NCI-H2107 treated with DMSO at 0.1 percent for 48 hours (cell line): Measurements from ENCODE around the gene CDK11A.

Experiments
- DNase-seq: peaks from one replicate; lab custom pipeline; 2025; ENCODE audit not compliant: unreplicated experiment; lab: John Stamatoyannopoulos, UW

CDK11A gene

DNA sequence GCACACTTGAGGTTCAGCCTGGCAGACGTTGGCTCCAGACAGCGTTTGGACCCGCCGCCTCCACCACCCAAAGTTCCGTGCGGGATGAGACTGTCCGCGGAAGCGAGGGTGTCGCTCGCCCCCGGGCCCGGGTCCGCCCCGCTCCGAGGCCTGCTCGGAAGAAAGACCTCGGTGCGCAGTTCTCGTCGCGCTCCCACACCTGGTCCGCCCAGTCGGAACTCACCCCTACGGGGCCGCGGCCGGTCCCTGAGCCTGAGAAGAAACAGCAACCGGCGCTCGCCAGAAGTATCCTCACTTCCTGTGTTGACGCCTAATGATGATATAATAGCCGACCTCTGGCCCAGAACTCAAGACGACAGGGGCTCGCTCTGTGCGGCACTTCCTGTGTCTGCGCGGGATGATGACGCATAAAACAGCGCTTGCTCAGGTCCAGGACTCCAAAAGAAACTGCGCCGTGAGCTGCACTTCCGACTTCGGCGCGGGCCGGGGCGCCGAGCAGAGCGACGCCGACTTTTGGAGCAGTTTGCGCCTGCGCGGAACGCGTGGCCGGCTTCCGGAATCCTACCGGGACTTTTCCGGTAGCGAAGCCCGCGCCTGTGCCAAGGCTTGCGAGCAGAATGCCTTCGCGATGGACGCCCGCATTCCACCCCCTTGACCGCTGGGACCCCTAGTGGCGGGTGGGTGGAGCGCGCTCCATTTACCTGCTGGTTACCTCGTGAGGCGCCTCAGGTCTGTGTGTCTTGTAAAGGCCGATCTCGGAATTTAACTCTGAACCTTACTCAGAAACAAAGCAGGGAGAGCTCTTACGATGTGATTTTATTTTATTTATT lies at the start of gene CDK11A:
CDK11A (minus strand) TSS at position 323 of the 830 bp plus-strand sequence. CDS start 1,539 bp downstream, outside the sequence.
- DNase-seq = peak; percentile 40

DNA sequence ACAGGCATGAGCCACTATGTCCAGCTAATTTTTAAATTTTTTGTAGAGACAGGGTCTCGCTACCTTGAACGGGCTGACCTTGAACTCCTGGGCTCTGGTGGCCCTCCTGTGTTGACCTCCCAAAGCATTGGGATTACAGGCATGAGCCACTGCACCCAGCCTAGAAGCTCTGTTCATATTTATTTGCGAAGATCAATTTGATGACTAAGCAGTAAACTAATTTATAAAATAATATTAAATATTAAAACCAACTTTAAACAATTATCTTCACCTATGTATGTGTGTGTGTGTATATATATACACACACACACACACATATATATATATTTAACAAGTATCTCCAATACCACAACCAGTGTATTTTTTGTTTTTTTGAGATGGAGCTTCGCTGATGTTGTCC lies 49.7 kb upstream of the CDK11A start:
- no peak for DNase-seq

DNA sequence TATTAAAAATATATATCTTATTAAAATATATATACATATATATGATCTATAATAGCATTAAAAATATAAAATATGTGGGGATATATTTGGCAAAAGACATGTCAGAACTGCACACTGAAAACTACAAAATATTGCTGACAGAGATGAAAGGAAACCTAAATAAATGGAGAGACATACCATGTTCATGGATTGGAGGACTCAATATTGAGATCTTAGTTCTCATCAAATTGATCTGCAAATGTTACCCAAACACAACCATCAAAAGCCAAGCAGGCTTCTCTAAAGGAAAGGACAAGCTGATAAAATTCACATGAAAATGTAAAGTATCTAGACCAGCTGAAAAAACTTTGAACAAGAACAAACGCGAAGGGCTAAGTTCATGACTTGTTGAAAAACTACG lies 46.9 kb upstream of the CDK11A start:
- no peak for DNase-seq

DNA sequence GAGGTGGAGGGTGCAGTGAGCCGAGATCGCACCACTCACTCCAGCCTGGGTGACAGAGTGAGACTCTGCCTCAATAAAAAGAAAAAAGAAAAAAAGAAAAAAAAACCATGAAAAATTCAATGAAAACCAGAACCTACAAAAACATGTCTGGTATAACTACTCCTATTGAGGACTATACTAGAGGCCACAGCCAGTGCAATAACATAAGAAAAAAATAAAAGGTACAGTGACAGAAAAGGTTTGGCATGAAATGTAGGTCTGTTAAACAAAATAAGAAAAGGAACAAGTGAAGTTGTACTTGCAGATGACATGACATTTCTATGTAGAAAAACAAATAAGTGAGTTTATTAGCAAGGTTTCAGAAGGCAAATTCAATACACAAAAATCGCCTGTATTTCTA lies 45.9 kb upstream of the CDK11A start:
- no peak for DNase-seq

DNA sequence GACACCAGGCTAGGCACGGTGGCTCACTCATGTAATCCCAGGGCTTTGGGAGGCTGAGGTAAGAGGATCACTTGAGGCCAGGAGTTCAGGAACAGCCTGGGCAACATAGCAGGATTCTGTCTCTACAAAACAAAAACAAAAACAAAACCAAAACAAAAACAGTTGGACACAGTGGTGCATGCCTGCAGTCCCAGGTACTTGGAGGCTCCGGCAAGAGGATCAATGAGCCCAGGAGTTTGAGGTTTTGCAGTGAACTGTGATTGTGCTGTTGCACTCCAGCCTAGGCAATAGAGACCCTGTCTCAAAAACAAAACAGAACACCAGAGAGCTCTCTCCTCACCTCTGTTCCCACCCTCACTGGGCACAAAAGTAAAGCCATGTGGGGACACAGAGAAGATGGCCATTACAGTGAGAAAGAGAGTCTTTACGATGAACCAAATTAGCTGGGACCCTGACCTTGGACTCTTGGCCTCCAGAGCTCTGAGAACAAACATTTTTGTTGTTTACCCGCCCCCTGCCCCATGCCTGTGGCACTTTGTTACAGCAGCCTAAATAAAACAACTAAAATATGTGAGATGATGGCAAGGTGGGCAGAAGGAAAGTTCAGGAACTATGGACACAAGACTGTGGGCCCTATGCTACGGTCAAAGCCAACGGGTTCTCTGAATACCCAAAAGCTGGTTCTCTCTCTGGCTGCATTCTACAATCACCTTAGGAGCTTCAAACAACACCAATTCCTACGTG lies 44.3 kb upstream of the CDK11A start:
- DNase-seq = no peak

DNA sequence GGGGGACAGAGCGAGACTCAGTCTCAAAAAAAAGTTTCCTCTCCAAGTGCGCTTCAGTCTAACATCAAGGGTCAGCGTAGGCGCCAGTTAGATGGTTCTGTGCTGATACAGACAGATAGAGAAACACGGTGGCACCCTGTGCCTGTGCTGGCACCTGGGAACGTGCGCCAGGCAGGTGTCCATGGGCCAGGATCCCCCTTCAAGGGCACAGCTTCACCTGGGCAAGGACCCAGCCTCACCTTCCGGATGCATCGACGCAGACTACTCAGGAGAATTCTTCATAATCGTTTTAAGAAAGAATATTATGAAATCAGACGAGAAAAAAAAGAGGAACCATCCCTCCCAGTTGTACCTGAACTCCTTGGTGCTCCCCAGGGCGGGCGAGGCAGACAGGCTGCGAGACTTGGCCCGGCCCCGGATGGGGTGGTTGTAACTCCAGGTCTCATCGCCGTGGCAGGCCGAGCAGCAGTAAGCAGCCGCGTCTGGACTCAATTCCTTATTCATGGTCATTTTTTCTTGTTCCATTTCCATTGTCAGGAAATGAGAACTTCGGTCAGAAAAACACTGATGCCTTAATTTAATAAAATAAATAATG lies 40.8 kb upstream of the CDK11A start:
- DNase-seq = no peak

DNA sequence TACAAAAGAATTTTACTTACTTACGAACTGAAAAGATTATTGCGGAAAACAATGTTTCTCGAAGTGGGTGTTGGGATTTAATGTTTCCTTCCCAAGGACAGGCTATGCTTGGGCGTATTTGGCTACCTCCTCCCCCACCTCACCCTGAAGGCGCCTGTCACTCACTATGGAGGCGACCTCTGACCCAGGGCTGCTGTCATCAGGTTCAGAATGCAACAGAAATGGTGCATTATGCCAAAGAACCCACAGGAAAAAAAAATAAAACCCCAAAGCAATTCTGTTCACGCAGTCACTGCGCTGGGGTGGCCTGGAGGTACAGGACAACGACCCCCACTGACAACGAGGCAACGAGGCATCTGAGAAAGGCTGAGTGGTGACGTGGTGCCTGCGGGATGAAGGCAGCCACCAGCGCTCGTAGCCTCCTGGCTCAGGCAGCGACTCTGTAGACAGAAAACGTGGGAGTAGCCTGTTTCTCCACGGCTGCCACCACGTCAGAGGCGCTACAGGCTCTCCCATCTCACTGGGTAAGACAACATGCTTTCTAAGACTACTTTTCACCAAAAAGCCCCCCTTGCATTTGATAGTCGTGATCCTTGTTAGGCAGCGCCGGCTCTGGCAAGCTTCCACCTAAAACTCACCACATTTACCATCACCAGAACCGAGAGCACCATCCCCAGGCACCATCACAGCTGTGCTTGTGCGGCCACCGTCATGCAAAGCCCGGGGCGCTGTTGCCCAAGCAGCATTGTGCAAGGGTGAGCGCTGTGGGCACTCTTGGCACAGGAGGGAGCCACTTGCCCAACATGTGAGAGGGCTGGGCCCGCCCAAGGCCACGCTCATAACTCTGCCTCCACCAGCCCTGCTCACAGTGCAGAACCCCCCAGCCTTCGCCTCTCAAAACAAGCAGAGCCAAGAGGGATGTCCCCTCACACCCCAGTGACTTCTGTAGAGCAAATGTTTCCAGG lies 39.8 kb upstream of the CDK11A start:
- DNase-seq = no peak

DNA sequence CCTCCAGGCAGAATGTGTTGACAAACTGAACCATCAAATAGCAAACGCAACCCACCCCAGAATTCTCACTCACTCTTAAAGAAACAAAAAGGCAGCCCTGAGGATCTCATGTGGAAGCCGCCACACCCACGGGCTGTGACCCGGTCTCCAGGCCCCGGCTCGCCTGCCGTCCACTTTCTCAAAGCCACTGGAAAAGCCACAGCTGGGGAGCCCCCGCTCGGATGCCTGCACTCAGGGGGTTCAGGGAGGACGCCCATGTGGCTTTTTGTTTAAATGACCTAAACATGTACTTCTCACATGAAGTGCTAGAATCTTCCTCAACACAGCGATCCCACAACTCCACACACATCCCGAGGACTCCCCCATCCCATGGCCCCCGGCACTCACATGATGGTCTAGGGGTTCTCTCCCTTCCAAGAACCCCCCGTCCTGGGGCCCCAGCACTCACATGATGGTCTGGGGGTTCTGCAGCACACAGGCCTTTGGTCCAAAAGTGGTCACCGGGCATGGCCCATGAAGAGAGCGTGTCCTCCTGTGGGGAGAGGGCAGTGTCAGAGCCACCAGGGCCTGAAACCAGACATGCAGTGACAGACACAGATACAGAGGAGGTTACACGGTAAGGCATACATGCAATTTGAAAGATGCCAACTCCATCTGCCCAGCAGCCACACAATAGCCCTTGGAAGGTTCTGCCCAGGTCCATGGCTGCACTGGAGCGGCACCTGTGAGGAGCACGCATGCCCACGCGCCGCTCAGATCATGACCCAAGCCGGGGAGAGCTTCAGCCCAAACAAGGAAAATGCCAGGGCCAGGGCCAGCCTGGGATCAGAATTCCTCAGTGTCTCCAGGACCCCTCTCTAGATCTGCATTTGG lies 37.6 kb upstream of the CDK11A start:
- no peak for DNase-seq

DNA sequence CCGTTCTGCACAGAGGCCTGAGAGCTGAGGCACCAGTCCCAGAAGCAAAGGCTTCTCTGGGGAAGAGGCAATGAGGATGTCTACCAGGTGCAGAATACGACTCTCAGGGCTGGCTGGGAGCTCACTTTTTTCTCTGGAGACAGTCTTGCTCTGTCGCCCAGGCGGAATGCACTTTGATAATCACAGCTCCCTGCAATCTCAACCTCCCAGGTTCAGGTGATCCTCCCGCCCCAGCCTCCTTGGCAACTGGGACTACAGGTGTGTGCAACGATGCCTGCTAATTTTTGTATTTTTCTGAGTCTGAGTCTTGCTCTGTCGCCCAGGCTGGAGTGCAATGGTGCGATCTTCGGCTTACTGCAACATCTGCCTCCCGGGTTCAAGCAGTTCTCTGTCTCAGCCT lies 36.6 kb upstream of the CDK11A start:
- no peak for DNase-seq

DNA sequence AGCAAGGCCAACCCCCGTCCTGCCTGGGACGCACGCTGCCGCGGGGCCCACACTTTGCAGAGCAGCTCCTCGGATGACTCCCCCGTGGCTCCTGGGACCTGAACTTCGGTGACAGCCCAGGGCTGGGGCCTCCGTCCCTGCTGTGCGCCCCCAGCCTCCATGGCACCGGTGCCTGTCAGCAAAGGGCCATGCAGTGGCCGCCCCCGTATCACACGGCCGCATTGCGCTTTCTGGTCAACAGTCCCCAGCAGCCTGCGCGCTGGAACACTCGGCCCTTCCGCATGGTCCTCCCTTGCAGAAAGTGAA lies 36.1 kb upstream of the CDK11A start:
- no peak for DNase-seq

DNA sequence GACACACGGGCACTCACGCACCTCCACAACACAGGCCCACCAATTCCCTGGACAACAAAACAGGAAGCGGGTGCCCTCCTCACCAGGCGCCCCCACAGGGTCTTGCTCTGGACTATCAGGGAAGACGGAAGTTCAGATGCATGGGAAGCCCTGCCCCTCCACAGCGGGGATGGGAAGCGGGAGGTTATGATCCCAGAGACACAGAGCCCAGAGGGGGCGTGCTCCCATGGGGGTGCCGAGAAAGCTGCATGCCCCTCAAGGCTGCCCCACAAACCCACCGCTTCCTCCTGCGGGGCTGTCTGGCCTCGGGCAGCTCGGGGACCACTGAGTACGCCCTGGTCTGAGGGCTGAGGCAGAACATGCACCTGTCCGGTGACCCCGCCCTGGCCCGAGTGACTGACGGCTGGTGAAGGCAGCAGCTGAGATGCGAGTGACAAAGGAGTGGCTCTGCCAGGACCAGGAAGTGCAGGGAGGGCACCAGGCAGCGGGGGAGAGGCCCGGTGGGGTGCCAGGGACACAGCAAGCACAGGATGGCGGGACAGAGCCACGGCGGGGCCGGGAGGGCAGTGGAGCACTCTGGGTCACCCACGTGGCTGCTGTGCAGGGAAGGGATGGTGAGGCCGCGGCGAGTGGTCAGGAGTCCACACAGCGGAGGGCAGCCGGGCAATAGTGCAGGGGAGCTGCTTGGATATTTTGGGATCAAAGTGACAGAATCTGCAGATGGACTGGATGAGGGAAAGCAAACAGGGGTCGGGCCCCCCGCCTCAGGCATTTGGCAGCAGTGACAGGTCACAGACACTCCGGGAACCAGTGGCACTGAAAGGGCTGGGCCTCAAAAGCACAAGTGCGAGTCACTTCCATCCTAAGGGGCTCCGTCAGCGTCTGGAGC lies 35.5 kb upstream of the CDK11A start:
- DNase-seq = no peak

DNA sequence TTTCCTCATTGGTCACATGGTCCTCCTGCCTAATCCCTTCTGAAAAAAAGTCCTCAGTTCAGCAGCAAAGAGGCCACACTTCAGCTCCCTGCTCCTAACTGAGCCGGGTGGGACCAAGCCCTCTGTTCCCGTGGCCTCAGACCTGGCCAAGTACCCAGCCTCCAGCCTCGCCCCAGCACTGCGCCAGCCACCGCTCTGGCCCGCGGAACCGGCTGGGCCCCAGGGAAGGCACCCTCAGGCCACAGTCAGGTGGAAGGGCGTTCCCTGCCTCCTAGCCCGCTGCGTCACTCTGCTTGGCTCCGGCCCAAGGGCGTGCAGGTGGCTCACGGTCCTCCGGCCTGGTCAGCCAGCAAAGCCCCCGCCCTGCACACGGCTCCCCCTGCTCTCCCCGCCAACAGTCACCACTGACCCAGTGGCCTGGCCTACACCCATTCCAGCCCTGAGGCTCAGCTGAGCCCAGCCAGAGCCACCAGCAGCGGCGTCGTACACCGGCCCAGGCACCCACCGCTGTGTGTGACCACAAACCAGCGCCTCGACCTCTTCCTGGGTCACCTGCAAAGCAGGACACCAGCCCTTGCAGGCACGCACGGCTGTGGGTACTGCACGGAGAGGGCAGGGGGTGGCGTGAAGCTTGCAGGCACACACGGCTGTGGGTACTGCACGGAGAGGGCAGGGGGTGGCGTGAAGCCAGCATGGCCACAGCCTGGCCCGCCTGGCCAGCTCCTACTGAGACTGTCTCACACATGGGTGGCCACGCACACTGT lies 34.7 kb upstream of the CDK11A start:
- DNase-seq = no peak

DNA sequence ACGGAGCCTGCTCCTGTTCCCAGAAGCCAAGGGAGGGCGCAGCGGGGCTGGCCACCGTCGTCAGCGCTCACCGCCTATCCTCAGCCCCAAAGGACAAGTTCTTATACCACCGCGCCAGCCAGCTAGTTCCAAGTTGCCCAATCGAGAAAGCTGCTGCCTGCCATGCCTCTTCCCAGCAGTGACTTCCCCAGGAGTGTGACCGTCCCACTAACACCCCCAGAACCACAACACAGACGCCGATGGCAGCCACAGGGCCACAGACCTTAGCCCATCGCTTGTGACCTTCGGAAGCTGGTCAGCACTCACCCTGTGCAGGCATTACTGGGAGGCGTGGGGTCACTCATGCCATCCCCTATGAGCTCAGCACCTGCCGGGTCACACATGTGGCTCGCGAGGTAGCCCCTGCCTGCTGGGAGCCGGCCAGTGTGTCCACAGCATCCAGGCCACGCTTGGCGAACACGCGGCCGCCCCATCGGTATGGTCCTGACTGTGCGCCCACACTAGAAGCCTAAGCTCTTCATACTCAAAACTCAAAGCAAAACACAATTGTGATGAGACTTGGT lies 34.0 kb upstream of the CDK11A start:
- no peak for DNase-seq

DNA sequence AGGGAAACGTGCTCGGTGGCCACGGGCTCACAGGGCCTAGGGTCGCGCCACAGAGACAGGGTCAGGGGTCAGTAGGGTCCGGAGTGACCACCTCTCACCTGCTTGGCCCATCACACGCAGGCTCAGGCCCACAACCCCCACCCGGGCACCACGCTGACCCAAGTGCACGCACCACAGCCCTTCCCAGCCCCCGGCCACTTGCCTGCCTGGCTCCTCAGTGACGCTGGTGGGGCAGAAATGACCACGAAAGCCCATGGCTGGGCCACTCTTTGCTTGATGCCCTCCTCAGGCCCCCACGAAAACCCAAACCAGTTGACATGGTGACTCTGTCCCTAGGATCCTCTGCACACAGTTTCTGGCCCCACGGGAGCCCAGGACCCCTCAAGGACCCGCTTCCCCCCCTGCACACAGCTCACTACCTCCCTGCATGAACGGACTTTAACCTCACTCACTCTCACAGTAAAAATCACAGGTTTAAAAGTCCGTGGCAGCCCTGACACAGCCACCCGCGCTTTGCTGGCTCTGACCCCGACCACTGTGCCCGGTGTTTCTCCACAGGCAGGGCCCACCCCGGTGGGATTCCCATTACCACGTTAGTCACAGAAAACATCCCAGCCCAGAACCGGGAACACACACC lies 33.4 kb upstream of the CDK11A start:
- DNase-seq = no peak

DNA sequence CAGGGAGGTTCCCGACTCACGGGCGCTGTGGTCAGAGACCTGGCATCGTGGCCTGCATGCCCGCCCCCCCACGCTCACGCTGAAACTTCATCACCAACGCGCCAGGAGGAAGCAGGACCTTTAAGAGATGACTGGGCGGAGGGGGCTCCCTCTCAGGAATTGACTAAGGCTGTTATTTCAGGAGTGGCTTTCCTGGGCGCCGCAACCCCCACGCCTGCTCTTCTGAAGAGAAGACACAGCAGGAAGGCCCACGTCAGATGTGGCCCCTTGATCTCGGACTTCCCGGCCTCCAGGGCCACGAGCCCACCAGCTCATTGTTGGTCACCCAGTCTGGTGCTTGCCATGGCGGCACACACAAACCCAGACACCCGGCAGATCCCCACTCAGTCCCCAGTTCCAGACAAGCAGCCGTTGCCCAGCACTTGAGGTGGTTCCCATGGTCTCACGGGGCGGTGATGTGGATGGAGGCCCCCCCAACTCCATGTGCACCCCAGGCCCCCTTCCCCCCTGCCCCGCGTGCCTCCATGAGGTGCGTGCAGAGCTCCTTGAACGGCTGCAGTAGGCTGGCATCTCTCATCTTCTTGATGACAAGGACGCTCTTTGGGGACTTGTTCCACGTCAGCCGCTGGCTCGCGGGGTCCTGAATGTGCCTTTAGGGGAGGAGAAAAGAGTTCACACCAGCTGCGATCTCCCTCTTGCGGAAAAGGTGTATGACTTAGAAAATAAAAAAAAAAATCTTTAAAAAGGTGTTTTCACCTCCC lies 32.7 kb upstream of the CDK11A start:
- no peak for DNase-seq

DNA sequence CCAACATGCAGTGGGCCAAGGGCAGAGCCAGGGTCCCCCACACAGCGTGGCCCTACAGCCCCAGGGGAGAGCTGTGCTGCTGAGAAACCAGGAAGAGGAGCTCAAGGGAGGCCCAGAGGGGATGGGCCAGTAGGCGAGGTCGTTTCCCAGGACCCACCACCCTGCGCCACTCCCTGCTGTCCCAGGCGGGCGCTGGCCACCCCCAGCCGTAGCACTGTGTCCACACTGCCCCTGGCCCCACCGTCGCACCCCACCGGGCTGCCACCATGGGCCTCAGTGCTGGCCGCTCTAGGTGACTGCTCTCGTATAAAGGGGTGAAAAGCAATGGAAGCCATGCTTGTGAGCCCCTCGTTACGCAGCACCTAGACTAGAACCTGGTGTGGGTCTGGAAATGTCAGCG lies 31.7 kb upstream of the CDK11A start:
- DNase-seq = no peak

DNA sequence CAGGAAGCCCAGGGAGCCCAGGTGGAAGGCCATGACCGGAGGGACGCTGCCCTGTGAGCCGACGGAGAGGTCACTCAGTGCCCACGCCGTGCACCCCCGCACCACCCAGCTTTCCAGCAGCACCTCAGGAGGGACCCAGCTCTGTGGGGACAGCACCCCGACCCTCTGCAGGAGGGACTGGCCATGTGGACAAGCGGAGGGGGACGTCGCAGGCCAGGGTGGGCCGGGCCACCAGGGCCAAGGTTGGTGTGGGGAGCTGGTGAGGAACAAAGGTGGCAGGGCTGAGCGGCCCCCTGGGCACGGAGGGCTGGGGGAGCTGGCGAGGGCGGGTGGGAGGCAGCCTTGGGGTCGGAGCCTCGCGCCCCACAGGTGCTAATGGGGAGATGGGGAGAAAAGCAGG lies 31.3 kb upstream of the CDK11A start:
- DNase-seq = no peak
